MG63 (cell line): ENCODE data around the gene ELOVL3. TPM values are rescaled to one million over a fixed set of nuclear protein-coding genes. Genes with fewer than 3 reads are reported as not detected.
"Not testable (repeated sequence)": the region's sequence is repeated elsewhere in the genome, so short reads cannot be mapped to it uniquely, and the experiment has no call there.

Experiments
- DNase-seq: peaks from one replicate; pipeline ENCODE4 v3.0.0-alpha.2; 2020
- H3K27me3 ChIP-seq: fragments of 250-450 bp; sonication (Bioruptor Pico); 2 replicates; pipeline ENCODE4 v1.5.1; 2020; ENCODE audit warnings: mild to moderate bottlenecking, moderate library complexity
- H3K36me3 ChIP-seq: fragments of 250-450 bp; sonication (Bioruptor Pico); 2 replicates; pipeline ENCODE4 v1.5.1; 2020; ENCODE audit warnings: mild to moderate bottlenecking, moderate library complexity
- H3K4me3 ChIP-seq: fragments of 250-450 bp; sonication (Bioruptor Pico); 2 replicates; pipeline ENCODE4 v1.5.1; 2020; ENCODE audit warnings: mild to moderate bottlenecking, moderate library complexity
- H3K9me3 ChIP-seq: fragments of 250-450 bp; sonication (Bioruptor Pico); 2 replicates; pipeline ENCODE4 v1.5.1; 2020; ENCODE audit warnings: mild to moderate bottlenecking, moderate library complexity
- total RNA-seq: library from RNA; depleted of rRNA; stranded (reverse); fragments of >200 nt; shearing (Covaris generic); gene quantifications from 2 replicates; pipeline ENCODE4 v1.2.3, GENCODE V29; 2014; ENCODE audit warnings: low replicate concordance

ELOVL3 gene
- total RNA-seq, 1 experiment from 2014 or later: not detected

DNA sequence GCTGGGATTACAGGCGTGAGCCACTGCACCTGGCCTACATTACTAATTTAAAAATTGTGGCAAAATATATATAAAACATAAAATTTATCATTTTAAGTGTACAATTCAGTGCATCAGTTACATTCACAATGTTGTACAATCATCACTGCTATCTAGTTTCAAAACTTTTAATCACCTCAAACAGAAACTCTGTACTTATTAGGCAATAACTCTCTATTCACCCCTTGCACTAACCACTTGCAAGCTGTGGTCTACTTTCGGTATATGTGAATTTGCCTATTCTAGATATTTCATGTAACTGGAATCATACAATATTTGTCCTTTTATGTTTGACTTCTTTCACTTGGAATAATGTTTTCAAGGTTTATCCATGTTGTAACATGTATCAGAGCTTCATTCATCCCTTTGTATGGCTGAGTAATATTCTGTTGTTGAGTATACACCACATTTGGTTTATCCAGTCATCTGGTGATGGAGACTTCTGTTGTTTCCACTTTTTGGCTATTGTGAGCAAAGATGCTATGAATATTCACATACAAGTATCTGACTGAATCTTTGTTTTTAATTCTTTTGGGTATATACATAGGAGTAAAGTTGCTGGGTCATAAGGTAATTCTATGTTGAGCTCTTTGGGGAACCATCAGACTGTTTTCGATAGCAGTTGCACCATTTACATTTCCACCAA lies 14.3 kb upstream of the ELOVL3 start:
- H3K4me3 ChIP-seq: no peak overlapping the region
- DNase-seq: no peak
- H3K36me3 ChIP-seq: no peaks in the 10 kb centered on the region
- no peaks in the 10 kb centered on the region for H3K9me3 ChIP-seq
- no peaks in the 10 kb centered on the region for H3K27me3 ChIP-seq

DNA sequence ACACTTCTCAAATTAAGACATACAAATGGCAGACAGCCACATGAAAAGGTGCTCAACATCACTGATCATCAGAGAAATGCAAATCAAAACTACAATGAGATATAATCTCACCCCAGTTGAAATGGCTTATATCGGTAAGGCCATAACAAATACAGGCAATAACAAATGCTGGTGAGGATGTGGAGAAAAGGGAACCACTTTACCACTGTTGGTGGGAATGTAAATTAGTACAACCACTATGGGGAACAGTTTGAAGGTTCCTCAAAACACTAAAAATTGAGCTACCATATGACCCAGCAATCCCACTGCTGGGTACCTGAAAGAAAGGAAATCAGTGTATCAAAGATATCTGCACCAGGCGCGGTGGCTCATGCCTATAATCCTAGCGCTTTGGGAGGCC lies 12.5 kb upstream of the ELOVL3 start:
- not testable (repeated sequence) for H3K36me3 ChIP-seq, DNase-seq, H3K4me3 ChIP-seq, H3K27me3 ChIP-seq, H3K9me3 ChIP-seq

DNA sequence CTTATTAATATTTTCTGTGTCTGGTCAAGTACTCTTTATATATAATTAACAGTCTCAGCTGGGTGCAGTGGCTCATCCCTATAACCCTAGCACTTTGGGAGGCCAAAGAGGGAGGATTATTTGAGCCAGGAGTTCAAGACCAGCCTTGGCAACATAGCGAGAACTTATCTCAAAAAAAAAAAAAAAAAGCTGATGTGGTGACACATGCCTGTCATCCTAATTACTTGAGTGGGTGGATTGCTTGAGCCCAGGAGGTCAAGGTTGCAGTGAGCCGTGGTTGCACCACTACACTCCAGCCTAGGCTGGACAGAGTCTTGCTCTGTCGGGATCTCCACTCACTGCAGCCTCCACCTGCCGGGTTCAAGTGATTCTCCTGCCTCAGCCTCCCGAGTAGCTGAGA lies 6.7 kb upstream of the ELOVL3 start:
- no peaks in the 10 kb centered on the region for H3K9me3 ChIP-seq
- no peak for DNase-seq
- no peaks in the 10 kb centered on the region for H3K36me3 ChIP-seq
- 0 out of 2 replicates have a peak, but pooled peaks cover 5% of the 10 kb centered on the region for H3K27me3 ChIP-seq
- H3K4me3 ChIP-seq: no peak overlapping the region

DNA sequence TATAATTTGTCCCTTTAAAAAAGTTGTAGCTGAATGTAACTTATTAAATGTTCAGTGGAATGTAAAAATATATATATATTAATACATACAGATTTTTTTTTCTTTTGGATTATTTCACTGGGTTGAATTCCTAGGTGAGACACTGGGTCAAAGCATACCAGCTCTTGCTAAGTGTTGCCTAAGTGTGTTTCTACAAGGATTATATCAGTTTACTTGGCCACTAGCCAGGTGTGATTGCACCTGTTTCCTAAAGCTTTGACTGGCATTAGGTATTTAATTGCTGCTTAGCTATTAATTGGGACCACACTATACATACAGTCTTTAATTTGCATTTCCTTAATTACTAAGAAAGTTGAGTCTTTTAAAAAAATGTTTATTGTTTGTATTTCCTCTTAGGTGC lies 5.5 kb upstream of the ELOVL3 start:
- 0 out of 2 replicates have a peak, but pooled peaks cover 5% of the 10 kb centered on the region for H3K27me3 ChIP-seq
- no peaks in the 10 kb centered on the region for H3K9me3 ChIP-seq
- no peak overlapping the region for H3K4me3 ChIP-seq
- no peaks in the 10 kb centered on the region for H3K36me3 ChIP-seq
- DNase-seq: no peak

DNA sequence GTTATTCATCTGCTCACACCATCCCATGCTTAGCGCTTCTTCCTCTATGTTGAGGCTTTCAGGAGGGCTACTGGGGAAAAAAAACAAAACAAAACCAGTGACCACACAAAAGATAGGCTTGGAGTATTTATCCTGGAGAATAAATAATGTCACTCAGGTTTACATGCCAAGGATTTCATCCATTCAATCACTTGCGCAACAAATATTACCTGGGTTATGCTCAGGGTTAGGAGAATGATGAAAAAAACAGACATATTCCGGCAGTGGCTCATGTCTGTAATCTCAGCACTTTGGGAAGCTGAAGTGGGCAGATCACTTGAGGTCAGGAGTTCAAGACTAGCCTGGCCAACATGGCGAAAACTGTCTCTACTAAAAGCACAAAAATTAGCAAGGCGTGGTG lies 3.3 kb upstream of the ELOVL3 start:
- no peak for DNase-seq
- H3K9me3 ChIP-seq: no peaks in the 10 kb centered on the region

DNA sequence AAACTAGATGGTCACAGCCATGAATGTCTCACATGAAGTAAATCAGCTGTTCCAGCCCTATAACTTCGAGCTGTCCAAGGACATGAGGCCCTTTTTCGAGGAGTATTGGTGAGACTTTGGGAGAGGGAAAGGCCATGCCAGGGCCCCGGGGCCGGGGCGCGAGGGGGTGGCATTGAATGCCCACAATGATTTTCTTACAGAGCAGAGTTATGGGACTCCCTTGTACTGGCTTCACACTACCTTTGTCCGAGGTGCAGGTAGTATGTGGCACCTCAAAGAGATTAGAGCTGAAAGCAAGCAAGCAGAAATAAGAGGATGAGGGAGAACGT lies 407 bp downstream of the ELOVL3 start:
- Histone ChIP-seq H3K9me3 (no peaks in the 10 kb centered on the region), H3K4me3 (peak overlapping the region; percentile 12; the same call in 1 of the 2 replicates), H3K27me3 (peaks cover 28% of the 10 kb centered on the region), H3K36me3 (no peaks in the 10 kb centered on the region)
- no peak for DNase-seq

More for the DNA sequence above, 3.3 kb upstream of the ELOVL3 start:
- Histone ChIP-seq H3K27me3 (peaks cover 15% of the 10 kb centered on the region), H3K4me3 (no peak overlapping the region), H3K36me3 (no peaks in the 10 kb centered on the region)

DNA sequence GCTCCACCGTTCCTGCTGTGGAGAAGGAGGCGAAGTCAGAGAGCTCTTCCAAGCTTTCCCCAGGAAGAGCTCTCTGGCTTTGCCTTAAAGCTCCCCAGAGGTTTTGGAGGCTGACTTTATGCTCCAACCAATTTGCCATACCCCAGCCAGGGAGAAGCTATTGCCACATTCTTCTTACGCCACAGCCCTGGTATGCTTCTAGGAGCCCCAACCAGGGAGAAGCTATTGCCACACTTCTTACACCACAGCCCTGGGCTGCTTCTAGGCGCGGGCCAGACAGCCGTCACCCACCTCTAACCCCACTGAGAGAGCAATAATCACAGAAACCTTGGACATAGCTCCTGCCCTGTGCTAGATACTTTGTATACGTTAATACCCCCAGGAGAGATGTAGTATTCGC lies 951 bp downstream of the ELOVL3 start:
- peaks cover 29% of the 10 kb centered on the region for H3K27me3 ChIP-seq
- no peak overlapping the region for H3K4me3 ChIP-seq
- H3K9me3 ChIP-seq: no peaks in the 10 kb centered on the region
- peak; percentile 26 for DNase-seq
- H3K36me3 ChIP-seq: no peaks in the 10 kb centered on the region

DNA sequence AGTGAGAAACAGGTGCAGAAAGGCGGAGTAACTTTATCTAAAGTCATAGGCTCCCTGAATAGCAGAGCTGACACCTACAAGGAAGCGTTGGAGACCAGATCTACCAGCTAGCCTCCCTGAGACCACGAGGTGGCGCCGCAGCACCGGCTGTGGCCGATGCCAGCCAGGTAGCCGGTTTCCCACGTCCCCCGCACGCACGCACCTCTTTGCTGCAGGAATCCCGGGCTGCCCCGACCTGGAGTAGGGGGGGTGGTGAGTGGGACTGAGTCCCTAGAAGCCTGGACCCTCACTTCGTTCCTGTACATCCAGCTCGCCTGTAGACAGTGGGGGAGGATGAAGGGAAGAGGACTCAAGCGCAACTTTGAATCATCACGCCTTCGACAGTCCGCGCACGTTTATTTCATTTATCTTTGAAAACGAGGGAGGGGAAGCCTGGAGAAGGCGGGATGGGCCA lies 3.7 kb downstream of the ELOVL3 start:
- Histone ChIP-seq H3K9me3 (no peaks in the 10 kb centered on the region), H3K36me3 (no peaks in the 10 kb centered on the region)
- peak; percentile 72 for DNase-seq

DNA sequence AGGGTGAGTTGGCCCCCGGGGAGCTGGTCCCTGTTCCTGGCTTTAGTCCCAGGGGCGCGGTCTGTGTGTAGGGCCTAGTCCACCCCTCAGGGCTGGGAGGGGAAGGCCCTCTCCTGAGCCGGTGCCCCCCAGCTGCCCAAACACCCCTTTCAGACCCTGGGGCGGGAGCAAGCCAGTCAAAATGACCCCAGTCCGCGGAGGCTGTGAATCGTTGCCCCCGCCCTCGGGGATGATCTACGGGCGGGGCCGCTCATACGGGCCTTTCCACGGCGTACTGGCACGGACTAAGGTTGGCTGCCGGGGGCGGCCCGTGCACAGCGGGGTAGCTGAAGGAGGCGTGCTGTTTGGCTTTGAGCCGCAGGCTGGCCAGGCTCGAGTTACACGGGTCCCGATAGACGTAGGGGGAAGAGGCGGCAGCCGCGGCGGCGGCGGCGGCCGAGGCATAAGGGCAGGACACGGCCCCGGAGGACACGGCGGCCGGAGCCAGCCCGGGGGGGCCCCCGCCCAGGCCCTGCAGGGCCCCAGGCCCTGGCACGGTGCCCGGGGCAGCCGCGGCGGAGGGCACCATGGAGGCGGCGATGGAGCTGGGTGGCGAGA lies 4.3 kb downstream of the ELOVL3 start:
- H3K36me3 ChIP-seq: no peaks in the 10 kb centered on the region
- peaks cover 24% of the 10 kb centered on the region for H3K27me3 ChIP-seq
- peak; percentile 73 for DNase-seq
- H3K4me3 ChIP-seq: peak overlapping the region; percentile 37
- H3K9me3 ChIP-seq: no peaks in the 10 kb centered on the region

More for the DNA sequence above, 3.7 kb downstream of the ELOVL3 start:
- H3K4me3 ChIP-seq: peak overlapping the region; percentile 37
- H3K27me3 ChIP-seq: peaks cover 24% of the 10 kb centered on the region

DNA sequence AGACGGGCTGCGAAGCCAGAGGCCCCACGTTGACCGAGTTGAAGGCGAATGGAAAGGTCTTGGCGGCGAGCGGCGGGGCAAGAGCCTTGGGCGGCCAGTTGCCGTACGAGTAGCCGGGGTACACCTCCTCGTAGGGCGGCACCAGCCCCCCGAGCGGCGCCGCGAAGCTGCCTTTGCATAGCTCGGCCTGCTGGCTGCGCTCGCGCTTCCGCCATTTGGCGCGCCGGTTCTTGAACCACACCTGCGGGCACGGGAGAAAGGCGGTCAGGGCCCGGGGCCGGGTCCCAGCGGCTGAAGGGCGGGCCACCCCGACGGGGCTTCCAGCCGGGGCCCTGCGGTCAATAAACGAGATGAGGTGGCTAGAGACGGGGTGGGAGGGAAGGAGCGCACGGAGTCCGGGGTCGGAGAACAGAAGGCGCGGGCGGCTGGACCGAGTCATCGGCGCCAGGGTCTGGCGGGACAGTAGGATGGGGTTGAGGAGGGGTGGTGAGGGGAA lies 4.8 kb downstream of the ELOVL3 start:
- Histone ChIP-seq H3K4me3 (peak overlapping the region; percentile 37), H3K27me3 (peaks cover 24% of the 10 kb centered on the region), H3K36me3 (no peaks in the 10 kb centered on the region), H3K9me3 (no peaks in the 10 kb centered on the region)
- DNase-seq: peak; percentile 17

DNA sequence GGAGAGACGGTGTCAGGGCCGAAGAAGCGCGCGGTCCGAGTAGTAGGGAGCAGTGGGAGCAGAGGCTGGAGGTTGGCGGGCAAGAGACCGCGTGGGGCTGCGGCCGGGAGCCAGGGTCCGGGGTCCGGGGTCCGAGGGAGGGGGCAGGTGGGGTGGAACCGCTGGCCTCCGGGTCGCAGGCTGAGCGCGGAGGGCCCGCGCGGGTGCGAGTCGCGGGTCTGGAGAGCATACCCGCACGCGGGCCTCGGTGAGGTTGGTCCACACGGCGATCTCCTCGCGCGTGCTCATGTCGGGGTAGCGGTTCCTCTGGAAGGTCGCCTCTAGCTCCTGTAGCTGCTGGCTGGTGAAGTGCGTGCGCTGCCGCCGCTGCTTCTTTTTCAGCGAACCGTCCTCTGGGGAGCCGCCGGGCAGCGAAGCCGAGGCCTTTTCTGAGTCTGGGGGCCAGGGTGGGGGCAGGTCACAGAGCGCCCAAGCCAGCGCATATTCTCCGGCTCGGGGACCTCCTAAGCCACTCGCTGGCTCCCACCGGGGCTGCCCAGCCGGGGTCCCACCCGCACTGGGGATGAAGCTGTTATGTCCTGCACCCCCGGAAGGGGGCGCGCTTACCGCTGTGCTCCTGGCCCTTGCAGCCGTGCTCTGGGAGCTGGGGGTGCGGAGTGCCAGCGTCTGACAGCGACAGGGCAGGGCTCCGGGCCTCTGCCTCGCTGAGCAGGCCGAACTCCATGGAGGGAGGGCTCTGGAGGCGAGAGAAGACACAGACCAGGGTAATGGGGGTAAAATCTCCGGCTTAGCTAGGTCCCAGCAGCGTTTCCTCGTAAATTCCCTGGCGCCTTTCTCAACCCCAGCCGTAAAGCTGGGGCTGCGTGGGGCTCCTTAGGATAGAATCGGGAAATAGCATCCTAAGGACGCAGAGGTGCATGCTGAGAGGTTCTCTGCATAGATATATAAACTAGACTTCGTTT lies 5.5 kb downstream of the ELOVL3 start:
- Histone ChIP-seq H3K36me3 (no peaks in the 10 kb centered on the region), H3K4me3 (no peak overlapping the region), H3K27me3 (peaks cover 21% of the 10 kb centered on the region), H3K9me3 (no peaks in the 10 kb centered on the region)
- peak; percentile 39 for DNase-seq

DNA sequence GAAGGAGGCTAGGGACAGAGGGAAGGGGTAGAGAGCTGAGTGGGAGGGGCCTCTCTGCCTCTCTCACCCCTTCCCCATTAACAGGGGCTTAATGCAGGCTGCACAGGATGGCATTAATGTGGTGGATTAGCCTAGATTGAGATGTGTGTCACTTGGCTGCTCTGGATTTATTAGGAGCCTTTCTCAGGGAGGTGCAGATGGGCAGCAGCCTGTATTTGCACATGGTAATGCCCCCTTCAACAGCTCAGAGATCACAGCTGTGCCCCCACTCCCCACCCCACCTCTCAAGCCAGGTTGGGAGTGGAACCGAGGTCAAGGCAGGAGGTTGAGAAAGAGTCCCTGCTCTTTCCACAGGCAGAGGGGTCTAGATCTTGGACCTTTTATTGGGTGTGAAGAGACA lies 7.9 kb downstream of the ELOVL3 start:
- no peak for DNase-seq
- peaks cover 7% of the 10 kb centered on the region; the same call in 1 of the 2 replicates for H3K27me3 ChIP-seq
- no peaks in the 10 kb centered on the region for H3K9me3 ChIP-seq
- H3K36me3 ChIP-seq: no peaks in the 10 kb centered on the region
- H3K4me3 ChIP-seq: no peak overlapping the region

DNA sequence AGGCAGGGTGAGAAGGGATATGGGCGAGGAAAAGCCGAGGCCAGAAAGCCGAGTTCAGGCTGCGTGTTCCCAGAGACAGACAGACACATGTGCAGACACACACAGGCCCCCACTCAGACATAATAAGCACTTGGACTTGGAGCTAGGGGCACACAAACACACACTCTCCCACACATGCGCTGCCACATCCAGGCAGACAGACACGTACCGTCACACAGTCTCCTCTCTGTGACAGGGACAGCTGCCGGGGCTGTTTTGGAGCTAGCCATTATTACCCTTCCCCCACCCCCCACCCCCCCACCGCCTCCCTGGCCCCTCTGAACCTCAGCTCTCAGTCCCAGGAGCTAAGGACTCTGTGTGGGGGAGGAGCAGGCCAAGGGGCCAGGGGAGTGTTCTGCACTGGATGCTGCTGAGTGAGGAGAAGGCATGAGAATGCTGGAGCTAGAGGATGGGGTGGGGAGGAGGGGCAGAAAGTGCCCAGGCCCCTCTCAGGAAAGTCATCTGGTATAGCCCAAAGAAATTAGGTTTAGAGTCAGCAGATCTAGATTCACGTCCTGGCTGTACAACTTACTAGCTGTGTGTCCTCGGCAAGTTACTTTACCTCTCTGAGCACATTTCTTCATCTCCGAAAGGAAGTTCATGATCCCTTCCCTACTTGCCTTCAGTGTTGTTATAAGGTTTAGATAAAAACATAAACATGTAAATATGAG lies 8.9 kb downstream of the ELOVL3 start:
- Histone ChIP-seq H3K36me3 (no peaks in the 10 kb centered on the region), H3K4me3 (no peak overlapping the region), H3K9me3 (no peaks in the 10 kb centered on the region), H3K27me3 (peaks cover 7% of the 10 kb centered on the region; the same call in 1 of the 2 replicates)
- DNase-seq: no peak

DNA sequence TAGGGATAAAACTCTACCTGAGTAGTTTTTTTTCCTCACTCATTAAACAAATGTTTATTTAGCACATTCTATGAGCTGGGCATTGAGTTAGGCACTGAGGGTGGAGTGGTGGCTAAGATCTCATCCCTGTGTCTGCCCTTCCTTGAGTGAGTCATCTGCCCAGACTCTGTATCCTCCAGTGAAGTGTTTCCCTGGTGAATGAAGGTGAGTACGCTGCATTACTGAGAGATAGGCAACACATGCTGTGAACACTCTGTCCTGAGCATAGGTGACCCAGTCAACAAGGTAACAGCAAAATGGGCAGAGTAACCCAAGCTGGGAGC lies 9.5 kb downstream of the ELOVL3 start:
- no peak for DNase-seq
- Histone ChIP-seq H3K36me3 (no peaks in the 10 kb centered on the region), H3K27me3 (peaks cover 7% of the 10 kb centered on the region; the same call in 1 of the 2 replicates), H3K4me3 (no peak overlapping the region), H3K9me3 (no peaks in the 10 kb centered on the region)

DNA sequence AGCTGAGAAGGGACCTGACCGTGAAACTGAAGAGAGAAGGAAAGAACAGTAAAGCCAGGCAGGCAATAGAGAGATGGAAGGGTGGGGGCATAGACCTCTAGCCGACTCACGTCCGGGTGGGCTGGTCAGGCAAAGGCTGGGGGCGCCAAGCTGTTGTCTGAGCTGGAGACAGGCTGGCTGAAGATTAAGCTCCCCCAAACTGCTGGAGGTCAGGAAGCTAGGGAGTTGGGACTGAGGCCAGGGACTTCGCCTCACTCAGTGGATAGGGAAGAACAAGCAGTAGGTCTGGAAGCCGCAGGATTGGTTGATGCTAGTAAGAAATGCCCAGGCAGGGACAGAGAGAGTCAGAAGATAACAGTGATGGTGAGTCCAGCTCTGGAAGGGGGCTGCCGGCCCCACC lies 9.9 kb downstream of the ELOVL3 start:
- Histone ChIP-seq H3K9me3 (no peaks in the 10 kb centered on the region), H3K36me3 (no peaks in the 10 kb centered on the region), H3K27me3 (peaks cover 5% of the 10 kb centered on the region; the same call in 1 of the 2 replicates), H3K4me3 (no peak overlapping the region)
- no peak for DNase-seq

DNA sequence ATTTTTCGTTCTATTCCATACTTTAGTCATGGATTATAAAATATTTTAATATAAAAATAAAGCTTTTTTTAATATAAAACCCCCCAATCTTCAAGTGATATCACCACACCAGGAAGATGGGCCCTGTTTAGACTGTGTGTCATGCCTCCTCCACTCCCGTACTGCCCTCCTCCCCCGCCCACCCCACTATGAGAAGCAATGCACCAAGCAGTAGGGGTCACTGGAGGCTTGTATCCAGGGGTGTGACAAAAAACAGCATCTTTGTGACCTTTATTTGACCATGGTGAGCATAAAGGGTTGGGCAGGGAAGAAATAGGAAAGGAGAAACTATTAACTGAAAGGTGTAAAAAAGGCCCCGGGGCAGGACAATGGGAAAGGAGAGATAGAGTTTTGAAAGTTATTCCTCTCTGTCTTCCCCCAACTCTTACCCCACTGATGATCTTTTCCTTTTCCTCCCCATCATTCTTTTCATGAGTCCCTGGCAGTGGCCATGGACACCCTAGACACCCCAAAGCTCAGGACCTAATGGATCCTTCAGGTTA lies 11.7 kb downstream of the ELOVL3 start:
- H3K9me3 ChIP-seq: no peaks in the 10 kb centered on the region
- no peaks in the 10 kb centered on the region for H3K27me3 ChIP-seq
- no peak for DNase-seq
- no peaks in the 10 kb centered on the region for H3K36me3 ChIP-seq
- H3K4me3 ChIP-seq: no peak overlapping the region
